Measurements from ENCODE around the gene MAP1LC3B2.

MAP1LC3B2 gene

GRCh38 chr12:116616536-116617248 is 57.5 kb downstream of the MAP1LC3B2 start:
- no peak for DNase-seq

GRCh38 chr12:116619246-116619645 is 60.1 kb downstream of the MAP1LC3B2 start:
- DNase-seq = no peak

GRCh38 chr12:116620124-116620491 is 60.9 kb downstream of the MAP1LC3B2 start:
- DNase-seq = no peak

GRCh38 chr12:116620492-116621191 is 61.5 kb downstream of the MAP1LC3B2 start:
- DNase-seq = no peak

GRCh38 chr12:116621194-116621593 is 62.0 kb downstream of the MAP1LC3B2 start:
- DNase-seq = no peak

GRCh38 chr12:116624516-116624915 is 65.3 kb downstream of the MAP1LC3B2 start:
- no peak for DNase-seq

- DNase-seq = no peak
These were observed 67.0 kb downstream of the MAP1LC3B2 start for GRCh38 chr12:116626153-116626552.

Measured in CD4-positive, alpha-beta T cell treated with Interleukin-15 for 1 hour (primary cell).